PFSK-1 (cell line): ENCODE results near the gene CDH6.

Experiments used
- FOXP2 ChIP-seq: optimal IDR thresholded peaks from 2 replicates; pipeline ENCODE3; 2011; ENCODE audit warnings: borderline replicate concordance, control low read depth, inconsistent platforms; ENCODE audit not compliant: insufficient read depth; ENCODE audit errors: extremely low read length, extremely low read depth
- POLR2AphosphoS5 ChIP-seq: IDR thresholded peaks from 2 replicates; pipeline ENCODE4 v1.6.1; 2012; ENCODE audit warnings: low read depth, mild to moderate bottlenecking, control low read depth, low read length, moderate library complexity
- REST ChIP-seq, 2 experiments: IDR thresholded peaks; 2 replicates each; pipeline versions ENCODE4 v1.6.1 to v1.8.0; 2011 to 2012; ENCODE audit warnings: low read depth in 2 of 2, low read length in 2 of 2, control low read depth in 1 of 2, inconsistent platforms in 1 of 2, mild to moderate bottlenecking in 1 of 2, moderate library complexity in 1 of 2; ENCODE audit not compliant: insufficient read depth in 1 of 2
- SIN3A ChIP-seq: IDR thresholded peaks from 2 replicates; pipeline ENCODE4 v1.6.1; 2012; ENCODE audit warnings: mild to moderate bottlenecking, low read length, moderate library complexity, borderline replicate concordance; ENCODE audit not compliant: insufficient read depth
- TAF1 ChIP-seq: IDR thresholded peaks from 2 replicates; pipeline ENCODE4 v1.6.1; 2012; ENCODE audit warnings: low read length, control low read depth, borderline replicate concordance; ENCODE audit not compliant: insufficient read depth

Gene CDH6

DNA sequence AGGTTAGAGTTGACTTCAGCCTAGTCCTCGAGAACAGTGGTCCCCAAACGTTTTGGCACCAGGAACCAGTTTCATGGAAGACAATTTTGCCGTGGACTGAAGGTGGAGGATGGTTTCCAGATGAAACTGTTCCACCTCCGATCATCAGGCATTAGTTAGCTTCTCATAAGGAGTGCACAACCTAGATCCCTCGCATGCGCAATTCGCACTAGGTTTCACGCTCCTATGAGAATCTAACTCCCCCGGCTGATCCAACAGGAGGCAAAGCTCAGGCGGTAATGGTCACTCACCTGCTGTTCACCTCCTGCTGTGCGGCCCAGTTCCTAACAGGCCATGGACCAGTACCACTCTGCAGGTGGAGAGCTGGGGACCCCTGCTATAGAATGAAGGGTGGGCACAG, 163.6 kb downstream of the CDH6 start:
- TF ChIP-seq REST (IDR thresholded peaks at IDR 0.05; ENCODE audit: insufficient read depth in 1 of 2, low read depth in 2 of 2, low read length in 2 of 2) (no peak), TAF1 (no peak), POLR2AphosphoS5 (no peak), SIN3A (no peak), FOXP2 (no peak)

DNA sequence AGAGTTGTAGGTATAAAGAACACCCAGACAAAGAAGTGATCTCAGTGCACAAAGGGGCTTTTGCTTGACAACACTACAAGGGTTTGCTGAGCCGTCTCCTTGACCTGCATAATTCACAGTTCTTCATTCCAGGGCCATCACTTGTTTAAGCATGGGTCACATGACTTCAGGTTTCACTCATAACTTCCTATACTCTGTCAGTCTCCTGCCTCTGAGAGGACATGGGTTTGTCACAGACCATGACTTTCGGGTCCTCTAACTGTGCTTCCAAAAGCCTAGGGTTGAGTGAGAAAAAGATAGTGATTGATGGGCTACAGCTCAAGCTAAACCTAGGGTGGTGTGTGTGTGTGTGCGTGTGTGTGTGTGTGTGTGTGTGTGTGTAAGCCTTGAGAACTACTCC, 166.4 kb downstream of the CDH6 start:
- TF ChIP-seq REST (IDR thresholded peaks at IDR 0.05; ENCODE audit: insufficient read depth in 1 of 2, low read depth in 2 of 2, low read length in 2 of 2) (no peak), POLR2AphosphoS5 (no peak), SIN3A (no peak), FOXP2 (no peak), TAF1 (no peak)

DNA sequence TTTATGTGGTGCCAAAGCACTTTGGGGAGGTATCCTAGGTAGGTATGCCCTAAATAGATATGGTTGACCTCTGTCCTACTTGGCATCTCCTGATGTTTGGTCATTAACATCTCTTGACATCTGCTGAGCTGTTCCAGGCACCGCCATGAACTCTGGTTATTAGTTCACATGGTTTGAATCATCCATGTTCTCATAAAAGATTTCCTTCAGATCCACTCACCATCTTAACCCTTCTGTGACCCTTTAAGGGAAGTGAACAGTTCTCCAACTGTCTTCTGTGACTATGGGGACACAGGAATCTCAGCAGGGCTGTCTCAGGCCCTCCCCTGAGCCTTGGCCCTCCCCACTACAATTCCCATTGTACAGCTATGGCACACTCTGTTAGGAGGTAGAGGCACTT, 167.7 kb downstream of the CDH6 start:
- TF ChIP-seq TAF1 (no peak), REST (IDR thresholded peaks at IDR 0.05; ENCODE audit: insufficient read depth in 1 of 2, low read depth in 2 of 2, low read length in 2 of 2) (no peak), FOXP2 (no peak), POLR2AphosphoS5 (no peak), SIN3A (no peak)

GRCh38 chr5:31362529-31362900, 169.0 kb downstream of the CDH6 start:
- TF ChIP-seq TAF1 = no peak
- no peak for TF ChIP-seq SIN3A
- TF ChIP-seq REST (IDR thresholded peaks at IDR 0.05; ENCODE audit: insufficient read depth in 1 of 2, low read depth in 2 of 2, low read length in 2 of 2) = no peak
- no peak for TF ChIP-seq POLR2AphosphoS5
- TF ChIP-seq FOXP2 = no peak

GRCh38 chr5:31362931-31363568, 169.6 kb downstream of the CDH6 start:
- TF ChIP-seq REST (IDR thresholded peaks at IDR 0.05; ENCODE audit: insufficient read depth in 1 of 2, low read depth in 2 of 2, low read length in 2 of 2) = no peak
